Testis (tissue), 3 donors: ENCODE data around the gene TSSC4. TPM values are rescaled to one million over a fixed set of nuclear protein-coding genes. Genes with fewer than 3 reads are reported as not detected.
"Not testable (repeated sequence)": the region's sequence is repeated elsewhere in the genome, so short reads cannot be mapped to it uniquely, and the experiment has no call there.

Source experiments
- DNase-seq: peaks from one replicate; pipeline ENCODE4 v3.0.0-alpha.2; 2019
- H3K27ac ChIP-seq, 2 donors: fragments of 200-600 bp; sonication (generic); one replicate each; pipeline ENCODE4 v1.5.1; 2019
- H3K27me3 ChIP-seq: fragments of 200-600 bp; sonication (generic); one replicate; pipeline ENCODE4 v1.5.1; 2019
- H3K36me3 ChIP-seq: fragments of 200-600 bp; sonication (generic); one replicate; pipeline ENCODE4 v1.5.1; 2017; ENCODE audit warnings: low read depth; ENCODE audit errors: missing control alignments
- H3K4me1 ChIP-seq: fragments of 200-600 bp; sonication (generic); one replicate; pipeline ENCODE4 v1.5.1; 2019
- H3K4me3 ChIP-seq, 2 donors: fragments of 200-600 bp; sonication (generic); one replicate each; pipeline ENCODE4 v1.5.1; 2017 to 2019
- H3K9me3 ChIP-seq: fragments of 200-600 bp; sonication (generic); one replicate; pipeline ENCODE4 v1.5.1; 2017
- POLR2A ChIP-seq: fragments of 450-650 bp; IDR thresholded peaks from one replicate; pipeline ENCODE4 v1.6.1; 2017; ENCODE audit warnings: antibody characterized with exemption, mild to moderate bottlenecking, moderate library complexity
- WGBS, 2 donors: methylation state at CpG; one replicate each; pipeline ENCODE4 v1.1.5; 2018; 5-methylcytosine and 5-hydroxymethylcytosine counted together
- intact Hi-C: fragments of 100-400 bp; cut with DNase I; formaldehyde crosslinking; loops from one replicate; pipeline ENCODE4 v1.15.1; 2023; ENCODE audit warnings: low total_unique reads
- polyA plus RNA-seq: library from polyadenylated mRNA; stranded (reverse); fragments of 350-450 nt; fragmentation: Illumina TruSeq; extraction: RNeasy Lipid Tissue Mini Kit (QIAGEN cat#74804); gene quantifications from one replicate; pipeline ENCODE4 v1.2.3, GENCODE V29; 2014; ENCODE audit warnings: low read depth, low replicate concordance; ENCODE audit not compliant: insufficient read depth
- total RNA-seq, 2 donors: library from RNA; depleted of rRNA; stranded (reverse); fragments of >200 nt; gene quantifications; one replicate each; pipeline ENCODE4 v1.2.3, GENCODE V29; 2016
- TF ChIP-seq, protein P1 (sequence below), 3 experiments: fragments of 450-650 bp in 2 of 3; fragments of 200-600 bp in 1 of 3; sonication (generic) in 1 of 3; IDR thresholded peaks; one replicate each; pipeline ENCODE4 v1.5.1; 2016 to 2019; ENCODE audit warnings: antibody characterized with exemption in 3 of 3, mild to moderate bottlenecking in 2 of 3, moderate library complexity in 1 of 3

The TSSC4 gene
- total and polyA plus RNA-seq, 3 donors from 2014 or later = 87.4 to 133 (median 95.5) TPM

DNA sequence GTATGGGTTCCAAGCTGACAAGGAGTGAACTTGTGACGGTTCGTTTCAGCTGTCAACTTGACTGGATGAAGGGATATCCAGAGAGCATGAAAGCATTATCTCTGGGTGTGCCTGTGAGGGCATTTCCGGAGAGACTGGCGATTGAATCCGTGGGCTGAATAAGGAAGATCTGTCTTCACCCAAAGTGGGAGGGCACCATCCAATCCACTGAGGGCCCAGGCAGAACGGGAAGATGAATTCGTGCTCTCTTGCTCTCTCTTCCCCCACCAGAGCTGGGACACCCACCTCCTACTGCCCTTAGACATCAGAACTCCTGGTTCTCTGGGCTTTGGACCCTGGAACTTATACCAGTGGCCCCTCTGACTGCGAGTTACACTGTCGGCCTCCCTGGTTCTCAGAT is 39.0 kb upstream of the TSSC4 start:
- Histone ChIP-seq H3K27me3 (no peaks in the 10 kb centered on the region), H3K9me3 (no peaks in the 10 kb centered on the region), H3K4me1 (peaks cover 9% of the 10 kb centered on the region), H3K36me3 (no peaks in the 10 kb centered on the region), H3K27ac (no peak overlapping the region), H3K4me3 (no peak overlapping the region)
- no peak for TF ChIP-seq POLR2A
- TF ChIP-seq, protein P1, sequence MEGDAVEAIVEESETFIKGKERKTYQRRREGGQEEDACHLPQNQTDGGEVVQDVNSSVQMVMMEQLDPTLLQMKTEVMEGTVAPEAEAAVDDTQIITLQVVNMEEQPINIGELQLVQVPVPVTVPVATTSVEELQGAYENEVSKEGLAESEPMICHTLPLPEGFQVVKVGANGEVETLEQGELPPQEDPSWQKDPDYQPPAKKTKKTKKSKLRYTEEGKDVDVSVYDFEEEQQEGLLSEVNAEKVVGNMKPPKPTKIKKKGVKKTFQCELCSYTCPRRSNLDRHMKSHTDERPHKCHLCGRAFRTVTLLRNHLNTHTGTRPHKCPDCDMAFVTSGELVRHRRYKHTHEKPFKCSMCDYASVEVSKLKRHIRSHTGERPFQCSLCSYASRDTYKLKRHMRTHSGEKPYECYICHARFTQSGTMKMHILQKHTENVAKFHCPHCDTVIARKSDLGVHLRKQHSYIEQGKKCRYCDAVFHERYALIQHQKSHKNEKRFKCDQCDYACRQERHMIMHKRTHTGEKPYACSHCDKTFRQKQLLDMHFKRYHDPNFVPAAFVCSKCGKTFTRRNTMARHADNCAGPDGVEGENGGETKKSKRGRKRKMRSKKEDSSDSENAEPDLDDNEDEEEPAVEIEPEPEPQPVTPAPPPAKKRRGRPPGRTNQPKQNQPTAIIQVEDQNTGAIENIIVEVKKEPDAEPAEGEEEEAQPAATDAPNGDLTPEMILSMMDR (IDR thresholded peaks at IDR 0.05) = no peak
- DNase-seq = no peak
- intact Hi-C loops = no loop called here
- 64 to 72% methylated on average over 9 of the region's 9 CpGs for WGBS, 2 donors

DNA sequence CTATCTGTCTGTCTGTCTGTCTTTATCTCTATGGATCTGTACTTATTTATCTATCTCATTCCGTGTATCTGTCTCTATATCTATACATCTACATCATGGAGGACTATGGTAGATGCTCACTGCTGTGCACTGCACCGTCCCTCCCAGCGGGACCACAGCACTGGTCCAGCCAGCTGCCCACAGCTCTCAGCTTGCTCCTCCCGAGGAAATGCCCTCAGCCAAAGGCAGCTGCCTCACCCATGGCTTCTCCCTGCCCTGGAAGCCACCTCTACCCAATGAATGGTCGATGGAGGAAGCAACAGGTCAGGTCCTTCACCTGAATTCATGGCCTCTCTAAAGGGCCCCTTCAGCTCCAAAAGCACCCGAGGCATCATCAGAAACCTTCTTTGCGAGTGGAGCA is 38.1 kb upstream of the TSSC4 start:
- DNase-seq = no peak
- 90 to 100% methylated on average over 5 to 7 of the region's 7 CpGs for WGBS, 2 donors
- H3K27ac ChIP-seq = no peak overlapping the region
- no peak for TF ChIP-seq POLR2A
- TF ChIP-seq, protein P1 (IDR thresholded peaks at IDR 0.05) = no peak
- H3K27me3 ChIP-seq = no peaks in the 10 kb centered on the region
- peaks cover 14% of the 10 kb centered on the region for H3K4me1 ChIP-seq
- intact Hi-C loops = no loop called here
- H3K4me3 ChIP-seq = no peak overlapping the region
- H3K36me3 ChIP-seq = no peaks in the 10 kb centered on the region
- no peaks in the 10 kb centered on the region for H3K9me3 ChIP-seq

- Histone ChIP-seq H3K9me3 (no peaks in the 10 kb centered on the region), H3K4me3 (no peak overlapping the region), H3K36me3 (no peaks in the 10 kb centered on the region), H3K27me3 (no peaks in the 10 kb centered on the region), H3K27ac (no peak overlapping the region), H3K4me1 (peaks cover 18% of the 10 kb centered on the region)
- intact Hi-C loops = no loop called here
- 87 to 96% methylated on average over 9 to 10 of the region's 10 CpGs for WGBS, 2 donors
- TF ChIP-seq, protein P1 (IDR thresholded peaks at IDR 0.05) = no peak
- TF ChIP-seq POLR2A = no peak
- no peak for DNase-seq
Observed at GRCh38 chr11:2363130-2363529, 37.4 kb upstream of the TSSC4 start.

GRCh38 chr11:2363577-2364370 is 36.8 kb upstream of the TSSC4 start:
- no peaks in the 10 kb centered on the region for H3K9me3 ChIP-seq
- no peak overlapping the region for H3K4me3 ChIP-seq
- H3K27me3 ChIP-seq = no peaks in the 10 kb centered on the region
- H3K36me3 ChIP-seq = no peaks in the 10 kb centered on the region
- TF ChIP-seq, protein P1 (IDR thresholded peaks at IDR 0.05) = no peak
- TF ChIP-seq POLR2A = no peak
- no peak for DNase-seq
- peaks cover 18% of the 10 kb centered on the region for H3K4me1 ChIP-seq
- intact Hi-C loops = no loop called here
- 93 to 95% methylated on average over 6 to 15 of the region's 15 CpGs for WGBS, 2 donors
- no peak overlapping the region for H3K27ac ChIP-seq

DNA sequence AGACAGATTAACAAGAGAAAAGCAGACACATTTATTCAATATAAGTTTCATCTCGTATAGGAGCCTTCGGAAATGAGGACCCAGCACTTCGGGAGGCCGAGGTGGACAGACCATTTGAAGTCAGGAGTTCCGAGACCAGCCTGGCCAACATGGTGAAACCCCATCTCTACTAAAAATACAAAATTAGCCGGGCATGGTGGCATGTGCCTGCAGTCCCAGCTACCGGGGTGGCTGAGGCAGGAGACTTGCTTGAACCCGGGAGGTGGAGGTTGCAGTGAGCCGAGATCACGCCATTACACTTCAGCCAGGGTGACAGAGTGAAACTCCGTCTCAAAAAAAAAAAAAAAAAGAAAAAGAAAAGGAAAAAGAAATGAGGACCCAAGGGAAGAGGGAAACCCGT is 36.2 kb upstream of the TSSC4 start:
- H3K9me3 ChIP-seq, H3K36me3 ChIP-seq, H3K27ac ChIP-seq, intact Hi-C loops, DNase-seq, H3K27me3 ChIP-seq, H3K4me3 ChIP-seq: not testable (repeated sequence)
- peaks cover 18% of the 10 kb centered on the region for H3K4me1 ChIP-seq
- 96 to 99% methylated on average over 12 of the region's 12 CpGs for WGBS, 2 donors
